GM12872 (cell line): ENCODE data around the gene SIVA1.

Experiments
- TF ChIP-seq, protein P1 (sequence below): IDR thresholded peaks from 3 replicates; pipeline ENCODE4 v1.5.1; 2011; ENCODE audit warnings: low read depth, mild to moderate bottlenecking, low read length, moderate library complexity; ENCODE audit not compliant: insufficient read depth

SIVA1 gene

DNA sequence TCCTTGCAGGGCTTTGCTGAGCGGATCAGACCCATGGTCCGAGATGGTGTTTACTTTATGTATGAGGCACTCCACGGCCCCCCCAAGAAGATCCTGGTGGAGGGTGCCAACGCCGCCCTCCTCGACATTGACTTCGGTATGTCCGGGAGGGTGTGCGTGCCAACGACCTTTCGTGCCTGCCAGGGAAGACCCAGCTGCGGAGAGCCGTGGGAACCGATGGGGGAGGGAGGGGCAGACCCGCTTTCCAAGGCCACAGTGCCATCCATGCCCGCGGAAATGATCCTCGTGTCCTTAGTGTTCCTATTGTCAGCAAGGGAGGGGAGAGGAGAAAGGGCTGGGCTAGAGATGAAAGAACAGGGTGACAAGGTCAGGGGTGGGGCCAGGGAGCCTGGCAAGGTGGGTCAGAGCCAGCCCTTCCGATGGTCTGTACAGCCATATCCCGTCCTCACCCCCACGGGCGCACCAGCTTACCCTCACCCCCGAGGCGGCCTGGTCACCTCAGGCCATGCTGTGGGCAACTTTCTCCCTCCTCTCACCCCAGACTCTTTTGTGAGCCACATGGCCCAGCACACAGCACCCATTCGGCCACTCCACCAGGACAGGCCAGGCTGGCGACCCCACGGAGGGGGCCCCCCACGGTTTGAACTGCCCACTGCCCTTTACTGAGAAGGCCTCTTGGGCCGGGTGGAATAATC lies 11.7 kb upstream of the SIVA1 start:
- TF ChIP-seq, protein P1, sequence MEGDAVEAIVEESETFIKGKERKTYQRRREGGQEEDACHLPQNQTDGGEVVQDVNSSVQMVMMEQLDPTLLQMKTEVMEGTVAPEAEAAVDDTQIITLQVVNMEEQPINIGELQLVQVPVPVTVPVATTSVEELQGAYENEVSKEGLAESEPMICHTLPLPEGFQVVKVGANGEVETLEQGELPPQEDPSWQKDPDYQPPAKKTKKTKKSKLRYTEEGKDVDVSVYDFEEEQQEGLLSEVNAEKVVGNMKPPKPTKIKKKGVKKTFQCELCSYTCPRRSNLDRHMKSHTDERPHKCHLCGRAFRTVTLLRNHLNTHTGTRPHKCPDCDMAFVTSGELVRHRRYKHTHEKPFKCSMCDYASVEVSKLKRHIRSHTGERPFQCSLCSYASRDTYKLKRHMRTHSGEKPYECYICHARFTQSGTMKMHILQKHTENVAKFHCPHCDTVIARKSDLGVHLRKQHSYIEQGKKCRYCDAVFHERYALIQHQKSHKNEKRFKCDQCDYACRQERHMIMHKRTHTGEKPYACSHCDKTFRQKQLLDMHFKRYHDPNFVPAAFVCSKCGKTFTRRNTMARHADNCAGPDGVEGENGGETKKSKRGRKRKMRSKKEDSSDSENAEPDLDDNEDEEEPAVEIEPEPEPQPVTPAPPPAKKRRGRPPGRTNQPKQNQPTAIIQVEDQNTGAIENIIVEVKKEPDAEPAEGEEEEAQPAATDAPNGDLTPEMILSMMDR = no peak

DNA sequence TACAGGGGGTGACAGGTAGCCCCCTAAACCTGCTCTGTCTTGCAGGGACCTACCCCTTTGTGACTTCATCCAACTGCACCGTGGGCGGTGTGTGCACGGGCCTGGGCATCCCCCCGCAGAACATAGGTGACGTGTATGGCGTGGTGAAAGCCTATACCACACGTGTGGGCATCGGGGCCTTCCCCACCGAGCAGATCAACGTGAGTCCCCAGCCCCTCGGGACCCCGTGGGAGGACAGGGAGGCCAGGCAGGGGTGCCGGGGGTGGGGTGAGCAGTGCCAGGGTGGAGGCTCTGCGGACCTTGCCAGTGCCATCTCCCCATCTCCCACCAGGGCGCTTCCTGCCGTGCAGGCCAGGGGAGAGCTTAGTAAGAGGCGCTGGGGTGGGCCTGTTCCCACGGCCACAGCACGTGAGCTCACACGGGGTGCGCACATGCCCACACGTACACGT lies 11.1 kb upstream of the SIVA1 start:
- TF ChIP-seq, protein P1 = no peak

DNA sequence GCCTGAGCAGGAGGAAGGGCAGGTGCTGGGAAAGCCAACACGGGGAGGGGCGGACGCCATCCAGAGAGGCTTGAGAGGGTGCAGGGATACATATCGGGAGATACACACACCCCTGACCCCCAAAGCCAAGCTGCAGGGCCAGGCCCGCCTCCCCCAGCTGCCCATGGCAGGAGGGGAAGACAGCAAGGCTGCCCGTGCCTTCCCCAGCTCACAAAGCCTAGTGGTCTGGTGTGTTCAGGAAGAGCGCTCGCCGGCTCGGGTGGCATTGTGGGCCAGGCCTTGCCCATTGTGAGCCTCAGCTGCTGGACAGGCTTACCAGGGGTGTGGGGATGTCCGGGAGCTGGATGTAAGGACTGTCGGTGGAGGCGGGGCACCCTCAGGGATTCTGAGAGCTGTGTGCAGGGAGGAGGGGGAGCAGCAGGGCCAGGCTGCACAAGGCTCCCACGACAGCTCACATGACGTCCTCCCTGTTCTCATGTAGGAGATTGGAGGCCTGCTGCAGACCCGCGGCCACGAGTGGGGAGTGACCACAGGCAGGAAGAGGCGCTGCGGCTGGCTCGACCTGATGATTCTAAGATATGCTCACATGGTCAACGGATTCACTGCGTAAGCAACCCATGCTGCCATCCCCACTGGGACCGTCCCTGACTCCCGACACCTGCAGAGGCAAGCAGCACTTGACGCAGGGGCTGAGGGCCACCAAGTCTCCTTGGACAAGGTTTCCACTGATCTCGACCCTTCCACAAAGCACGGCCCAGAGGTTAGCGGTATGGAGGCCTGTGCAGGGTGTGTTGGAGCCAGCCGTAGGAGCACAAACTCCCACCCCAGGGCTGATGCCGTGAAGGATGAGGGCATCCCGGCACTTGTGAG lies 10.1 kb upstream of the SIVA1 start:
- TF ChIP-seq, protein P1 = no peak

DNA sequence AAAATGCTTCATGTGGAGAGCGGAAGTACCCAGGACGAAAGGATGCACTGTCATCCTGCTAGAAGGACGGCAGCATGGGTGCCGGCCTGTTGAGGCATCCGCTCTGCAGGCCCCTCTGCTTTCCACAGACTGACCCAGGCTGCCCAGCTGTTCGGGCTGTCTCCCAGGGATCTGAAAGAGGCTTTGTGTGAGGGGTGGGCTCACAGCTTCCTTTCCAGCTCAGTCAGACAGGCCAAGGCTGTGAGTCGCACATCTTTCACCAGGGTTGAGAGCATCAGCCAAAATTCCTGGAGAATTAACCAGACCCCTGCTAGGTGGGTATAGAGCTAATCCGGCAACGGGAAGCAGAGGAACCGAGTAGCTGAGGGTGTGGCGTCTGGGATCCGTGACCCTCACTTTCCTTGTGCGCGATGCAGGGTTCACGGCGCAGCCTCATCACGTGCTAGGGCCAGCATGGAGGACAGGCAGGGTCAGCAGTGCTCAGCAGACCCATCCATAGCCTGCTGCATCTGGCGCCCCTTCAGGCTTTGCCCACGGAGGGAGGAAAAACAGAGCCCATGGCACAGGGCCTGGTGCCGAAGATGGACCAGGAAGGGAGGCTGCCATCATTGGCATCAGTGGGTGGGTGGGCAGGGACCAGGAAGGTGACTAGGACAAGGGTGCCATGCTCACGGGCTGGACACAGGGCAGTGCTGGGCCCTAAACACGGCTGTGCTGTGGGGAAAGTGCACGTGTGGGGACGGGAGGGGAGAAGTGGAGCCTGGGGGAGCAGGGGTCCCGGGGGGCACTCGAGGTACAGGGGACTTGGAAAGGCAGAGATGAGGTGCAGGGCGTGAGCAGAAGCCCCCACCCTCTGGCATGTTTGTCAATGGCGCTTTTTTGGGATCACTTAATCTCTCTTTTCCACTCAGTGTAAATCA lies 9.2 kb upstream of the SIVA1 start:
- TF ChIP-seq, protein P1 = no peak

DNA sequence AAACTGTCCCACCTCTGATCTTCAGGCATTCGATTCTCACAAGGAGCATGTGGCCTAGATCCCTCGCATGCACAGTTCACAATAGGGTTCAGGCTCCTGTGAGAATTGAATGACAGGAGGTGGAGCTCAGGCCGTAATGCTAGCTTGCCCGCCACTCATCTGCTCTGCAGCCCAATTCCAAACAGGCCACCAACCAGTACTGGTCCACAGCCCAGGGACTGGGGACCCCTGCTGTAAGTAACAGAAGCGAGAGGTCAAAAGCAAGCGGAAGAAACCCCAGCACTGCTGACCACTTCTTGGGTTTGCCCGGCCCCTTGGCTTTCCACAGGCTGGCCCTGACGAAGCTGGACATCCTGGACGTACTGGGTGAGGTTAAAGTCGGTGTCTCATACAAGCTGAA lies 8.5 kb upstream of the SIVA1 start:
- TF ChIP-seq, protein P1 = no peak

- TF ChIP-seq, protein P1 = no peak
Observed at GRCh38 chr14:104745431-104745830, 7.5 kb upstream of the SIVA1 start.
